Measurements from ENCODE around the gene NABP1.

Gene NABP1

DNA sequence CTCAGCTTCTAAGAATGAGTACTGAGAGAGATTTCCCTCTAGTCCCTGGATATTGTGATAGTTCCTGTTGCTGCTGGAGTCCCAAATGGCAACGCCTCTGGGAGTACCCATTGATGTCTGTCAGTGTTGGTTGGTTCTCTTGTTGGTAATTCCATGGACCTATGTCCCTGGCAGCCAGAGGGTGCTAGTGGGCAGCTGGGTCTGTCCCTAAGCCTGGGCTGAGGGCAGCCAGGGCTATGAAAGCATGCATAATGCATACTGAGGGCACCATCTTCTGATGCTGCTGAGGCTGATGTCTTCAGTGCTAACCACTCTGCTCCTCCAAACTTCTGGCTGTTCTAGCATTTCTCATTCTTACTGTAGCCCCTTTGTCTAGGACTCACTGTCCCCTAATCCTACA is 35.9 kb downstream of the NABP1 start:
- Histone ChIP-seq H3K27me3 (ENCODE audit: control insufficient read depth, insufficient read depth, low read length) (no peaks in the 10 kb centered on the region), H3K4me1 (ENCODE audit: control insufficient read depth, insufficient read depth, low read length) (no peaks in the 10 kb centered on the region), H3K9me3 (ENCODE audit: control insufficient read depth, insufficient read depth, low read depth, low read length) (no peaks in the 10 kb centered on the region), H3K4me3 (ENCODE audit: low read depth, low read length) (no peak overlapping the region), H3K9ac (ENCODE audit: low read length) (no peak overlapping the region), H3K27ac (ENCODE audit: low read depth, low read length) (no peak overlapping the region), H3K36me3 (ENCODE audit: control insufficient read depth, insufficient read depth, low read length) (no peaks in the 10 kb centered on the region)

GRCh38 chr2:191714925-191715324 is 37.0 kb downstream of the NABP1 start:
- no peak overlapping the region for H3K4me3 ChIP-seq (ENCODE audit: low read depth, low read length)

DNA sequence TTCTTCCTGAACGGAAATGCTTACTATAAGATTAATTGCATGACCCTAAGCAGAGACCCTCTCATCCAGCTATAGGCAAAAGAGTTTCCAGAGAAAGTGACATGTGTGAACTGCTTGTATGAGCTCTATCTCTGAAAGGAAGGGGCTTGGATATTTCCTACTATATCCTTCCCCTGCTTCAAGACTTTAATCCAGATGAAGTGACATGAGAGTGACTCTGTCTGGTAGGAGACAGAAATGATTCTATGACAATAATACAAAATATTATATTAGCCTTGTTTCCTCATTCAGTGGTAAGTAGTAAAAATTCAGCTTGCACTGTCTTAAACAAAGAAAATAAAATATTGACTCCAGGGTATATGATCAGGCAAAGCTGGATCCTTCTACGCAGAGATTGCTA is 37.5 kb downstream of the NABP1 start:
- H3K4me3 ChIP-seq (ENCODE audit: low read depth, low read length): no peak overlapping the region
- H3K9ac ChIP-seq (ENCODE audit: low read length): no peak overlapping the region
- no peaks in the 10 kb centered on the region for H3K36me3 ChIP-seq (ENCODE audit: control insufficient read depth, insufficient read depth, low read length)
- H3K27ac ChIP-seq (ENCODE audit: low read depth, low read length): no peak overlapping the region
- H3K4me1 ChIP-seq (ENCODE audit: control insufficient read depth, insufficient read depth, low read length): no peaks in the 10 kb centered on the region
- no peaks in the 10 kb centered on the region for H3K9me3 ChIP-seq (ENCODE audit: control insufficient read depth, insufficient read depth, low read depth, low read length)
- no peaks in the 10 kb centered on the region for H3K27me3 ChIP-seq (ENCODE audit: control insufficient read depth, insufficient read depth, low read length)

More at GRCh38 chr2:191714925-191715324, 37.0 kb downstream of the NABP1 start:
- Histone ChIP-seq H3K36me3 (ENCODE audit: control insufficient read depth, insufficient read depth, low read length) (no peaks in the 10 kb centered on the region), H3K27ac (ENCODE audit: low read depth, low read length) (no peak overlapping the region), H3K27me3 (ENCODE audit: control insufficient read depth, insufficient read depth, low read length) (no peaks in the 10 kb centered on the region), H3K9me3 (ENCODE audit: control insufficient read depth, insufficient read depth, low read depth, low read length) (no peaks in the 10 kb centered on the region), H3K9ac (ENCODE audit: low read length) (no peak overlapping the region), H3K4me1 (ENCODE audit: control insufficient read depth, insufficient read depth, low read length) (no peaks in the 10 kb centered on the region)

GRCh38 chr2:191719261-191719660 is 41.3 kb downstream of the NABP1 start:
- Histone ChIP-seq H3K4me1 (ENCODE audit: control insufficient read depth, insufficient read depth, low read length) (peaks cover 2% of the 10 kb centered on the region; the same call in 1 of the 2 replicates), H3K27me3 (ENCODE audit: control insufficient read depth, insufficient read depth, low read length) (no peaks in the 10 kb centered on the region), H3K9ac (ENCODE audit: low read length) (no peak overlapping the region), H3K9me3 (ENCODE audit: control insufficient read depth, insufficient read depth, low read depth, low read length) (no peaks in the 10 kb centered on the region), H3K4me3 (ENCODE audit: low read depth, low read length) (no peak overlapping the region), H3K36me3 (ENCODE audit: control insufficient read depth, insufficient read depth, low read length) (no peaks in the 10 kb centered on the region), H3K27ac (ENCODE audit: low read depth, low read length) (no peak overlapping the region)

GRCh38 chr2:191719938-191720337 is 42.0 kb downstream of the NABP1 start:
- H3K9me3 ChIP-seq (ENCODE audit: control insufficient read depth, insufficient read depth, low read depth, low read length): no peaks in the 10 kb centered on the region
- no peaks in the 10 kb centered on the region for H3K27me3 ChIP-seq (ENCODE audit: control insufficient read depth, insufficient read depth, low read length)
- H3K4me3 ChIP-seq (ENCODE audit: low read depth, low read length): no peak overlapping the region
- no peak overlapping the region for H3K9ac ChIP-seq (ENCODE audit: low read length)
- H3K27ac ChIP-seq (ENCODE audit: low read depth, low read length): no peak overlapping the region
- H3K4me1 ChIP-seq (ENCODE audit: control insufficient read depth, insufficient read depth, low read length): peaks cover 2% of the 10 kb centered on the region; the same call in 1 of the 2 replicates
- no peaks in the 10 kb centered on the region for H3K36me3 ChIP-seq (ENCODE audit: control insufficient read depth, insufficient read depth, low read length)

DNA sequence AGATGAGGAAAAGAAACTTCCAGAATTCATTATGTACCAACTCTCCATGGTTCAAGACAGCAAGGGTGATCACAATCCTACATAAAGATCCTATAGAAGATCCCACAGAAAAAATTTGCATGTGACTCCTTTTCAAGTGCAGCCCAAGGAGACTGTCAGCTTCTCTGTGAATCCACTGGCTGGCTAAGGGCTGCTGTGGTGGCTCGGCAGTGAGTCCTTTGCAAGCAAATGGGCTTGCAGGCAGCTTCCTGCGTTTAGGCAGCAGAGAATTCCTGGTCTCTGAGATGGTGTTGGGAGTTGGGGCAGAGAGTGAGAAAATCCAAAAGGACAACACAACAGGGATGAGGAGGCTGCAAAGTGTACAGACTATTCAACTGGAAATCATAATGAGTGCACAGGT is 43.4 kb downstream of the NABP1 start:
- Histone ChIP-seq H3K9ac (ENCODE audit: low read length) (no peak overlapping the region), H3K27me3 (ENCODE audit: control insufficient read depth, insufficient read depth, low read length) (no peaks in the 10 kb centered on the region), H3K36me3 (ENCODE audit: control insufficient read depth, insufficient read depth, low read length) (no peaks in the 10 kb centered on the region), H3K4me3 (ENCODE audit: low read depth, low read length) (no peak overlapping the region), H3K4me1 (ENCODE audit: control insufficient read depth, insufficient read depth, low read length) (peaks cover 2% of the 10 kb centered on the region; the same call in 1 of the 2 replicates), H3K27ac (ENCODE audit: low read depth, low read length) (no peak overlapping the region), H3K9me3 (ENCODE audit: control insufficient read depth, insufficient read depth, low read depth, low read length) (no peaks in the 10 kb centered on the region)

DNA sequence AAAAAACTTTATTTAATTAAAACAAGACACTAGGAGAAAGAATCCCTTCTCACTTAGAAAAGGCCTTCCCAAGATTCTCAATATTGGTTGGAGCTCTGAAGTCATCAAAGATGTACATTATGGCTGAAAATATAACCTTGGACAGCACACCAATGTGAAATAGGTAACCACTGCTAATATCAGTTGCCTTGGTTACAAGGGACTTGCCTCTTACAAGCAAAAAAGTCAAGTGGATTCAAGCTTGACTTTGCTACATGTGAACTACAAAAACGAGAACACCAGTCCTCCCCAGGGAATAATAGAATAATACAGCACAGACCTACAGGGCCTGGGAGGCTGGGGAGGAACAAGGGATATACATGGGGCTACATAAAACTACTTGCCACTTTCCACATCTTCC is 46.1 kb downstream of the NABP1 start:
- H3K4me3 ChIP-seq (ENCODE audit: low read depth, low read length): no peak overlapping the region
- H3K36me3 ChIP-seq (ENCODE audit: control insufficient read depth, insufficient read depth, low read length): no peaks in the 10 kb centered on the region
- no peaks in the 10 kb centered on the region for H3K9me3 ChIP-seq (ENCODE audit: control insufficient read depth, insufficient read depth, low read depth, low read length)
- H3K4me1 ChIP-seq (ENCODE audit: control insufficient read depth, insufficient read depth, low read length): peaks cover 2% of the 10 kb centered on the region; the same call in 1 of the 2 replicates
- no peaks in the 10 kb centered on the region for H3K27me3 ChIP-seq (ENCODE audit: control insufficient read depth, insufficient read depth, low read length)
- no peak overlapping the region for H3K9ac ChIP-seq (ENCODE audit: low read length)
- H3K27ac ChIP-seq (ENCODE audit: low read depth, low read length): no peak overlapping the region

GRCh38 chr2:191728750-191729624 is 51.1 kb downstream of the NABP1 start:
- no peaks in the 10 kb centered on the region for H3K4me1 ChIP-seq (ENCODE audit: control insufficient read depth, insufficient read depth, low read length)
- H3K9me3 ChIP-seq (ENCODE audit: control insufficient read depth, insufficient read depth, low read depth, low read length): no peaks in the 10 kb centered on the region
- H3K9ac ChIP-seq (ENCODE audit: low read length): no peak overlapping the region
- no peak overlapping the region for H3K4me3 ChIP-seq (ENCODE audit: low read depth, low read length)
- H3K27me3 ChIP-seq (ENCODE audit: control insufficient read depth, insufficient read depth, low read length): no peaks in the 10 kb centered on the region
- H3K36me3 ChIP-seq (ENCODE audit: control insufficient read depth, insufficient read depth, low read length): no peaks in the 10 kb centered on the region
- H3K27ac ChIP-seq (ENCODE audit: low read depth, low read length): no peak overlapping the region

- Histone ChIP-seq H3K4me3 (ENCODE audit: low read depth, low read length) (no peak overlapping the region), H3K9me3 (ENCODE audit: control insufficient read depth, insufficient read depth, low read depth, low read length) (no peaks in the 10 kb centered on the region), H3K27ac (ENCODE audit: low read depth, low read length) (no peak overlapping the region), H3K36me3 (ENCODE audit: control insufficient read depth, insufficient read depth, low read length) (no peaks in the 10 kb centered on the region), H3K27me3 (ENCODE audit: control insufficient read depth, insufficient read depth, low read length) (no peaks in the 10 kb centered on the region), H3K4me1 (ENCODE audit: control insufficient read depth, insufficient read depth, low read length) (no peaks in the 10 kb centered on the region), H3K9ac (ENCODE audit: low read length) (no peak overlapping the region)
These were observed 52.3 kb downstream of the NABP1 start for GRCh38 chr2:191730263-191730662.
